ENCODE data around the gene CTU2.

CTU2 gene

DNA sequence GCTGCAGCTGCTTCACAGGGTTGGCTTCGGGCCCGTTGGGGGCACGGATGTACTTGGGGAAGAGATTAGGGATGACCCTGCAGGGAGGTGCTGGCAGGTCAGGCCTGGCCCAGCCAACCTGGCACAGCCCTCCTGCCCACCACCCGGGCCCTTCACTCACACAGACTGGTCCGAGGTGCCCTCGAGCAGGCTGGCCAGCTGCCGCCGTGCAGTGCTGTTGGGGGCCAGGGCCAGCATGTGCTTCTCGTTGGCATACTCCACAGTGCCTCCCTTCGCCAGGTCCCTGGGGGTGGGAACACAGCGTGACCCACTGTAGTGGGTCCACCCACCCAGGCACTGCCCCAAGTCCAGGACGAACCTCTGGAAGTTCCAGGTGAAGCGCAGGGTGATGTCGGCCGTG, 9.9 kb downstream of the CTU2 start:
- TF ChIP-seq, protein P1, sequence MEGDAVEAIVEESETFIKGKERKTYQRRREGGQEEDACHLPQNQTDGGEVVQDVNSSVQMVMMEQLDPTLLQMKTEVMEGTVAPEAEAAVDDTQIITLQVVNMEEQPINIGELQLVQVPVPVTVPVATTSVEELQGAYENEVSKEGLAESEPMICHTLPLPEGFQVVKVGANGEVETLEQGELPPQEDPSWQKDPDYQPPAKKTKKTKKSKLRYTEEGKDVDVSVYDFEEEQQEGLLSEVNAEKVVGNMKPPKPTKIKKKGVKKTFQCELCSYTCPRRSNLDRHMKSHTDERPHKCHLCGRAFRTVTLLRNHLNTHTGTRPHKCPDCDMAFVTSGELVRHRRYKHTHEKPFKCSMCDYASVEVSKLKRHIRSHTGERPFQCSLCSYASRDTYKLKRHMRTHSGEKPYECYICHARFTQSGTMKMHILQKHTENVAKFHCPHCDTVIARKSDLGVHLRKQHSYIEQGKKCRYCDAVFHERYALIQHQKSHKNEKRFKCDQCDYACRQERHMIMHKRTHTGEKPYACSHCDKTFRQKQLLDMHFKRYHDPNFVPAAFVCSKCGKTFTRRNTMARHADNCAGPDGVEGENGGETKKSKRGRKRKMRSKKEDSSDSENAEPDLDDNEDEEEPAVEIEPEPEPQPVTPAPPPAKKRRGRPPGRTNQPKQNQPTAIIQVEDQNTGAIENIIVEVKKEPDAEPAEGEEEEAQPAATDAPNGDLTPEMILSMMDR (IDR thresholded peaks at IDR 0.05), result no peak
- Mint-ChIP-seq H3K4me3 (no peak overlapping the region), H3K27ac (no peak overlapping the region), H3K27me3 (ENCODE audit: low read depth, poor library complexity) (no peaks in the 10 kb centered on the region), H3K4me1 (peaks cover 10% of the 10 kb centered on the region), H3K9me3 (no peaks in the 10 kb centered on the region), H3K36me3 (ENCODE audit: low read depth) (peaks cover 5% of the 10 kb centered on the region)
- no peak for DNase-seq

DNA sequence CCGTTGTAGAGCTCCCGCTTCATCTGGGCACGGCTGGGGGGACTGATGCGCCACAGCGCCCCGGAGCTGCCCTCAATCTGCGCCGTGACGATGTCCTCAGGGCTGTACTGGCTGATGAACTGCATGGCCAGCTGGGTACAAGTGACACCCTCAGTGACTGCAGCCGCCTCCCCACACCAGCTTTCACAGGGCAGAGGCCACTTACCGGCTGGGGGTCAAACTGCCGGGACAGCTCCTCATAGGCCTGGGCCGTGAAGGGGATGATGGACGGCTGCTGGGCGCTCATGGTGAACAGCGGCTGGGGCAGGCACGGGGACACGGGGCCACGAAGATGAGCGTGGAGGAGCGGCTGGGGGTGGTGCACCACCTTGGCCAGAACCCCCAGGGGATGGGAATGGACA, 10.3 kb downstream of the CTU2 start:
- peaks cover 5% of the 10 kb centered on the region for H3K36me3 Mint-ChIP-seq (ENCODE audit: low read depth)
- no peaks in the 10 kb centered on the region for H3K9me3 Mint-ChIP-seq
- peaks cover 9% of the 10 kb centered on the region for H3K4me1 Mint-ChIP-seq
- no peak overlapping the region for H3K4me3 Mint-ChIP-seq
- no peak overlapping the region for H3K27ac Mint-ChIP-seq
- TF ChIP-seq, protein P1 (IDR thresholded peaks at IDR 0.05), result no peak
- DNase-seq, result no peak
- H3K27me3 Mint-ChIP-seq (ENCODE audit: low read depth, poor library complexity), result no peaks in the 10 kb centered on the region

DNA sequence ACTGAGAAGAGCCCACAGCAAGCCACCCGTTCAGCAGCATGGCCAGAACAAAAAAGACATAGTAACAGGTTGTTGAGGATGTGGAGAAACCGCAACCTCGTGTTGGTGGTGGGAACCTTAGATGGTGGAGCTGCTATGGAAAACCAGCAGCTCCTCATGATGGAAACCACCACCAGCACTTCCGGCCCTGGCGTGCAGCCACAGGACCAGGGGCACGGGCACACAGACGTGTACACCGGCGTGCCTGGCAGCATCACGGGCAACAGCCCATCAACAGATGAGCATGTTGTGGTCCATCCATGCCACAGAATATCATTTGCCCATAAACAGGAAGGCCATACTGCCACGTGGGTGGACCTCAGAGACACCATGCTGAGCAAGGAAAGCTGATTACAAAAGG, 11.9 kb downstream of the CTU2 start:
- H3K27me3 Mint-ChIP-seq (ENCODE audit: low read depth, poor library complexity), result no peaks in the 10 kb centered on the region
- no peaks in the 10 kb centered on the region for H3K9me3 Mint-ChIP-seq
- peaks cover 5% of the 10 kb centered on the region for H3K4me1 Mint-ChIP-seq
- TF ChIP-seq, protein P1 (IDR thresholded peaks at IDR 0.05), result no peak
- H3K27ac Mint-ChIP-seq, result no peak overlapping the region
- peaks cover 5% of the 10 kb centered on the region for H3K36me3 Mint-ChIP-seq (ENCODE audit: low read depth)
- no peak for DNase-seq
- no peak overlapping the region for H3K4me3 Mint-ChIP-seq

DNA sequence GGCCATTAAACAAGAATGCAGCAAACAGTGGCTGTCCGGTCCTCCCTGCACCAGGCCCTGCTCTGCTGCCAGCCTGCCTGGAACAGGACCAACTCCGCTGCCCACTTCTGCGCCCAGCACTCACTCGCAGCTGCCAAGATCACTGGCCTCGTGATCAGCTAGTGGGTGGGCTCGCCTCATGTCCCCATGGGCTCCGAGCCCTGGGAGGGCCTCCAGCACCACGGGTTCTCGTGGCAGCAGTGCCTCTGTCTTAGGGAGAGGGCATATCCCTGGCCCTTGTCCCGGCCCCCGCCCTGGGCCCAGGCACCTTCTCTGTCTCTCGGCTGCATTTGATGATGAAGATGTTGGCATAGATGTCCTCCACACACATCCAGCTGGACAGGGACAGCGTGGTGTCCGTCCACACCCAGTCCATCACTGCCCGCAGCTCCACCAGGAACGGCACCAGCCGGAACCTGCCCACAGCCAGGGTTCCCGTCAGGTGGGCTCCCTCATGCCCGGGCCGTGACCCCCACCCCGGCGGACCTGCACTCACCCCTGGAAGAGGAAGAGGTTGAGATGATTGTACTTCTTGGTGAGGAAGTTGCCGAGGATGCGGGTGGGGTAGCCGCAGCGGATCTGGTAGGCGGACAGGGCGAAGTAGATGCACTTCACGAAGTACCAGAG, 13.1 kb downstream of the CTU2 start:
- Mint-ChIP-seq H3K27ac (no peak overlapping the region), H3K36me3 (ENCODE audit: low read depth) (peaks cover 5% of the 10 kb centered on the region), H3K9me3 (no peaks in the 10 kb centered on the region), H3K4me3 (no peak overlapping the region), H3K4me1 (peaks cover 5% of the 10 kb centered on the region), H3K27me3 (ENCODE audit: low read depth, poor library complexity) (no peaks in the 10 kb centered on the region)
- TF ChIP-seq, protein P1 (IDR thresholded peaks at IDR 0.05), result no peak
- no peak for DNase-seq

DNA sequence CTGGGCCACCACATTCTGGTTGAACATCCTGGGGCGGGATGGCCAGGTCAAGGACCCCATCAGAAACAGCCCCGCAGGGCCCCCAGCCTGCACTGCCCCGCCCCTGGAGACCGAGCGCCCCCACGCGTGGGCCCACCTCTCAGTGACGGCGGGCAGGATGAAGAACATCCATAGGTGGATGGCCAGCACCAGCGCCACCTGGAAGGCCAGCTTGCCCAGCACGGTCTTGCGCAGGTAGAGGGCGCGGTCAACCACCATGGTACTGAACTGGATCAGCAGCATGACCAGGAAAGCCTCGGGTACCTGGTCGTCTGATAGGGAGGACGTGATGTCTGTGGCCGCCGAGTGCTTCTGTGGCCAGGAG, 13.6 kb downstream of the CTU2 start:
- TF ChIP-seq, protein P1 (IDR thresholded peaks at IDR 0.05), result no peak
- no peaks in the 10 kb centered on the region for H3K27me3 Mint-ChIP-seq (ENCODE audit: low read depth, poor library complexity)

DNA sequence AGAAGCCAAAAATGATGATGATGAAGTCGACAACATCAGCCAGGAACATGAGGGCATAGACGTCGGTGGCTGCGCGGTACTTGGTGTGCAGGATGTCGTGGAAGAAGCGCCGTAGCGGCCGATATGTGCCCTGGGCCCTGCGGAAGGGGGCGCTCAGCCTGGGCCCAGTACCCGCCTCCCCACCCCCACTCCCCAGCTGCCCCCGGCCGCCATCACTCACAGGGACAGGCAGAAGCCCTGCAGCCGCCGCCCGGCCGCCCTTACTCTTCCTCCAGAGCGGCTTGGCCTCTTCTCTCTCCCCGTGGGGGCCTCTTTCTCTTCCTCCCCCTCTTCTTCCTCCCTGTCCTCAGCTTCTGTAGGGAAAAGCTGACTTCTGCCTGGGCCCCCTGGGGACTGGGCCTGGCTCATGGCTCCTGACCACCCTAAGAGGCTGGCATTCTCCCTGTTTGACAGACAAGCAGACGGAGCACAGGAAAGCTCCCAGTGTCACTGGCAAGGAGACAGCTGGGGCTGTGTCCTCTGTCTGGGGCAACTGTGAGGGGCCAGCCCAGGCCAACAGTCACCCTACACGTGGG, 14.2 kb downstream of the CTU2 start:
- H3K36me3 Mint-ChIP-seq (ENCODE audit: low read depth), result peaks cover 5% of the 10 kb centered on the region
- TF ChIP-seq, protein P1 (IDR thresholded peaks at IDR 0.05), result no peak
- H3K27ac Mint-ChIP-seq, result no peak overlapping the region
- H3K27me3 Mint-ChIP-seq (ENCODE audit: low read depth, poor library complexity), result no peaks in the 10 kb centered on the region
- H3K9me3 Mint-ChIP-seq, result no peaks in the 10 kb centered on the region
- no peak overlapping the region for H3K4me3 Mint-ChIP-seq
- H3K4me1 Mint-ChIP-seq, result peaks cover 5% of the 10 kb centered on the region
- no peak for DNase-seq

More for the DNA sequence above, 13.6 kb downstream of the CTU2 start:
- Mint-ChIP-seq H3K9me3 (no peaks in the 10 kb centered on the region), H3K27ac (no peak overlapping the region), H3K4me3 (no peak overlapping the region), H3K4me1 (peaks cover 5% of the 10 kb centered on the region), H3K36me3 (ENCODE audit: low read depth) (peaks cover 5% of the 10 kb centered on the region)
- DNase-seq, result no peak
